ENCODE data around the gene TMPRSS3. TPM values are rescaled to one million over a fixed set of nuclear protein-coding genes. Genes with fewer than 3 reads are reported as not detected.

TMPRSS3 gene
- total and polyA plus RNA-seq, 2 of the 13 experiments (the other 11 are each of a cell fraction or from before 2014, with no cell fraction given) = 2.8 to 16.9 TPM

DNA sequence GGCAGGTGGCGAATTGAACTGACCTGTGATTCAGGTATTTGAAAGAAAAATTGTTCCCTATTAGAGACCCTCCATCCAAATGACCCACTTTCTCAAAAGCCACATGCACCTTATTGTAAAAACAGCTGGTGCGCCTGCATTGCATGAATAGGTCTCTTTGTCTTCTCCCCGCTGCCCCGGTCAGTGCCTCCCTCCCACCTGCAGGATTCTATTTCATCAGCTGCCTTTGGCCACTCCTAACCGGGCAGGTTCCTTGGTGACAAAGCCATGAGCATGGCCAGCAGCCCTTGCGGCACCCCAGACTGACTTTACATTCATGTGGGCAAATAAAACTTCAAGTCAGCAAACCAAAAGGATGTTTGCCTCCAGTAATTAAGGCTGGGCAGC lies 6.4 kb downstream of the TMPRSS3 start (continued):
- TF ChIP-seq ZNF101 (CRISPR knock-in tag; IDR thresholded peaks at IDR 0.05; ENCODE audit: borderline replicate concordance, low read depth) = no peak
- peak; percentile 87 for TF ChIP-seq CEBPG (CRISPR knock-in tag; IDR thresholded peaks at IDR 0.05)
- TF ChIP-seq ZNF792 (CRISPR knock-in tag; IDR thresholded peaks at IDR 0.05) = no peak
- peak; percentile 58 for TF ChIP-seq HDAC1 (CRISPR knock-in tag; IDR thresholded peaks at IDR 0.05)
- TF ChIP-seq, protein P1, sequence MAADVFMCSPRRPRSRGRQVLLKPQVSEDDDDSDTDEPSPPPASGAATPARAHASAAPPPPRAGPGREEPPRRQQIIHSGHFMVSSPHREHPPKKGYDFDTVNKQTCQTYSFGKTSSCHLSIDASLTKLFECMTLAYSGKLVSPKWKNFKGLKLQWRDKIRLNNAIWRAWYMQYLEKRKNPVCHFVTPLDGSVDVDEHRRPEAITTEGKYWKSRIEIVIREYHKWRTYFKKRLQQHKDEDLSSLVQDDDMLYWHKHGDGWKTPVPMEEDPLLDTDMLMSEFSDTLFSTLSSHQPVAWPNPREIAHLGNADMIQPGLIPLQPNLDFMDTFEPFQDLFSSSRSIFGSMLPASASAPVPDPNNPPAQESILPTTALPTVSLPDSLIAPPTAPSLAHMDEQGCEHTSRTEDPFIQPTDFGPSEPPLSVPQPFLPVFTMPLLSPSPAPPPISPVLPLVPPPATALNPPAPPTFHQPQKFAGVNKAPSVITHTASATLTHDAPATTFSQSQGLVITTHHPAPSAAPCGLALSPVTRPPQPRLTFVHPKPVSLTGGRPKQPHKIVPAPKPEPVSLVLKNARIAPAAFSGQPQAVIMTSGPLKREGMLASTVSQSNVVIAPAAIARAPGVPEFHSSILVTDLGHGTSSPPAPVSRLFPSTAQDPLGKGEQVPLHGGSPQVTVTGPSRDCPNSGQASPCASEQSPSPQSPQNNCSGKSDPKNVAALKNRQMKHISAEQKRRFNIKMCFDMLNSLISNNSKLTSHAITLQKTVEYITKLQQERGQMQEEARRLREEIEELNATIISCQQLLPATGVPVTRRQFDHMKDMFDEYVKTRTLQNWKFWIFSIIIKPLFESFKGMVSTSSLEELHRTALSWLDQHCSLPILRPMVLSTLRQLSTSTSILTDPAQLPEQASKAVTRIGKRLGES (CRISPR knock-in tag; IDR thresholded peaks at IDR 0.05; ENCODE audit: borderline replicate concordance) = no peak
- TF ChIP-seq, protein P2, sequence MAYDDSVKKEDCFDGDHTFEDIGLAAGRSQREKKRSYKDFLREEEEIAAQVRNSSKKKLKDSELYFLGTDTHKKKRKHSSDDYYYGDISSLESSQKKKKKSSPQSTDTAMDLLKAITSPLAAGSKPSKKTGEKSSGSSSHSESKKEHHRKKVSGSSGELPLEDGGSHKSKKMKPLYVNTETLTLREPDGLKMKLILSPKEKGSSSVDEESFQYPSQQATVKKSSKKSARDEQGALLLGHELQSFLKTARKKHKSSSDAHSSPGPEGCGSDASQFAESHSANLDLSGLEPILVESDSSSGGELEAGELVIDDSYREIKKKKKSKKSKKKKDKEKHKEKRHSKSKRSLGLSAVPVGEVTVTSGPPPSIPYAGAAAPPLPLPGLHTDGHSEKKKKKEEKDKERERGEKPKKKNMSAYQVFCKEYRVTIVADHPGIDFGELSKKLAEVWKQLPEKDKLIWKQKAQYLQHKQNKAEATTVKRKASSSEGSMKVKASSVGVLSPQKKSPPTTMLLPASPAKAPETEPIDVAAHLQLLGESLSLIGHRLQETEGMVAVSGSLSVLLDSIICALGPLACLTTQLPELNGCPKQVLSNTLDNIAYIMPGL (CRISPR knock-in tag; IDR thresholded peaks at IDR 0.05; ENCODE audit: borderline replicate concordance in 1 of 2, low read depth in 1 of 2) = no peak
- no peak for TF ChIP-seq TARDBP (CRISPR knock-in tag; IDR thresholded peaks at IDR 0.05)
- no peak for TF ChIP-seq ZBTB21 (CRISPR knock-in tag; IDR thresholded peaks at IDR 0.05)
- TF ChIP-seq PHF20 (CRISPR knock-in tag; IDR thresholded peaks at IDR 0.05) = no peak
- TF ChIP-seq HMGA1 (CRISPR knock-in tag; conservative IDR thresholded peaks at IDR 0.05) = no peak
- TF ChIP-seq, protein P3, sequence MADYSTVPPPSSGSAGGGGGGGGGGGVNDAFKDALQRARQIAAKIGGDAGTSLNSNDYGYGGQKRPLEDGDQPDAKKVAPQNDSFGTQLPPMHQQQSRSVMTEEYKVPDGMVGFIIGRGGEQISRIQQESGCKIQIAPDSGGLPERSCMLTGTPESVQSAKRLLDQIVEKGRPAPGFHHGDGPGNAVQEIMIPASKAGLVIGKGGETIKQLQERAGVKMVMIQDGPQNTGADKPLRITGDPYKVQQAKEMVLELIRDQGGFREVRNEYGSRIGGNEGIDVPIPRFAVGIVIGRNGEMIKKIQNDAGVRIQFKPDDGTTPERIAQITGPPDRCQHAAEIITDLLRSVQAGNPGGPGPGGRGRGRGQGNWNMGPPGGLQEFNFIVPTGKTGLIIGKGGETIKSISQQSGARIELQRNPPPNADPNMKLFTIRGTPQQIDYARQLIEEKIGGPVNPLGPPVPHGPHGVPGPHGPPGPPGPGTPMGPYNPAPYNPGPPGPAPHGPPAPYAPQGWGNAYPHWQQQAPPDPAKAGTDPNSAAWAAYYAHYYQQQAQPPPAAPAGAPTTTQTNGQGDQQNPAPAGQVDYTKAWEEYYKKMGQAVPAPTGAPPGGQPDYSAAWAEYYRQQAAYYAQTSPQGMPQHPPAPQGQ (CRISPR knock-in tag; IDR thresholded peaks at IDR 0.05; ENCODE audit: borderline replicate concordance) = no peak
- TF ChIP-seq, protein P4, sequence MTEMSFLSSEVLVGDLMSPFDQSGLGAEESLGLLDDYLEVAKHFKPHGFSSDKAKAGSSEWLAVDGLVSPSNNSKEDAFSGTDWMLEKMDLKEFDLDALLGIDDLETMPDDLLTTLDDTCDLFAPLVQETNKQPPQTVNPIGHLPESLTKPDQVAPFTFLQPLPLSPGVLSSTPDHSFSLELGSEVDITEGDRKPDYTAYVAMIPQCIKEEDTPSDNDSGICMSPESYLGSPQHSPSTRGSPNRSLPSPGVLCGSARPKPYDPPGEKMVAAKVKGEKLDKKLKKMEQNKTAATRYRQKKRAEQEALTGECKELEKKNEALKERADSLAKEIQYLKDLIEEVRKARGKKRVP (CRISPR knock-in tag; IDR thresholded peaks at IDR 0.05) = peak in 1 of 2 experiments; percentile 98; a peak in 2 of 4 replicates
- TF ChIP-seq, protein P5, sequence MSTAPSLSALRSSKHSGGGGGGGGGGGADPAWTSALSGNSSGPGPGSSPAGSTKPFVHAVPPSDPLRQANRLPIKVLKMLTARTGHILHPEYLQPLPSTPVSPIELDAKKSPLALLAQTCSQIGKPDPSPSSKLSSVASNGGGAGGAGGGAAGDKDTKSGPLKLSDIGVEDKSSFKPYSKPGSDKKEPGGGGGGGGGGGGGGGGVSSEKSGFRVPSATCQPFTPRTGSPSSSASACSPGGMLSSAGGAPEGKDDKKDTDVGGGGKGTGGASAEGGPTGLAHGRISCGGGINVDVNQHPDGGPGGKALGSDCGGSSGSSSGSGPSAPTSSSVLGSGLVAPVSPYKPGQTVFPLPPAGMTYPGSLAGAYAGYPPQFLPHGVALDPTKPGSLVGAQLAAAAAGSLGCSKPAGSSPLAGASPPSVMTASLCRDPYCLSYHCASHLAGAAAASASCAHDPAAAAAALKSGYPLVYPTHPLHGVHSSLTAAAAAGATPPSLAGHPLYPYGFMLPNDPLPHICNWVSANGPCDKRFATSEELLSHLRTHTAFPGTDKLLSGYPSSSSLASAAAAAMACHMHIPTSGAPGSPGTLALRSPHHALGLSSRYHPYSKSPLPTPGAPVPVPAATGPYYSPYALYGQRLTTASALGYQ (CRISPR knock-in tag; IDR thresholded peaks at IDR 0.05) = no peak
- peak; percentile 59; the same call in 1 of the 2 replicates for TF ChIP-seq FOSL2 (CRISPR knock-in tag; IDR thresholded peaks at IDR 0.05)
- TF ChIP-seq, protein P6, sequence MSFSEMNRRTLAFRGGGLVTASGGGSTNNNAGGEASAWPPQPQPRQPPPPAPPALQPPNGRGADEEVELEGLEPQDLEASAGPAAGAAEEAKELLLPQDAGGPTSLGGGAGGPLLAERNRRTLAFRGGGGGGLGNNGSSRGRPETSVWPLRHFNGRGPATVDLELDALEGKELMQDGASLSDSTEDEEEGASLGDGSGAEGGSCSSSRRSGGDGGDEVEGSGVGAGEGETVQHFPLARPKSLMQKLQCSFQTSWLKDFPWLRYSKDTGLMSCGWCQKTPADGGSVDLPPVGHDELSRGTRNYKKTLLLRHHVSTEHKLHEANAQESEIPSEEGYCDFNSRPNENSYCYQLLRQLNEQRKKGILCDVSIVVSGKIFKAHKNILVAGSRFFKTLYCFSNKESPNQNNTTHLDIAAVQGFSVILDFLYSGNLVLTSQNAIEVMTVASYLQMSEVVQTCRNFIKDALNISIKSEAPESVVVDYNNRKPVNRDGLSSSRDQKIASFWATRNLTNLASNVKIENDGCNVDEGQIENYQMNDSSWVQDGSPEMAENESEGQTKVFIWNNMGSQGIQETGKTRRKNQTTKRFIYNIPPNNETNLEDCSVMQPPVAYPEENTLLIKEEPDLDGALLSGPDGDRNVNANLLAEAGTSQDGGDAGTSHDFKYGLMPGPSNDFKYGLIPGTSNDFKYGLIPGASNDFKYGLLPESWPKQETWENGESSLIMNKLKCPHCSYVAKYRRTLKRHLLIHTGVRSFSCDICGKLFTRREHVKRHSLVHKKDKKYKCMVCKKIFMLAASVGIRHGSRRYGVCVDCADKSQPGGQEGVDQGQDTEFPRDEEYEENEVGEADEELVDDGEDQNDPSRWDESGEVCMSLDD (CRISPR knock-in tag; IDR thresholded peaks at IDR 0.05; ENCODE audit: borderline replicate concordance) = no peak
- TF ChIP-seq CHD4 (IDR thresholded peaks at IDR 0.05; ENCODE audit: borderline replicate concordance, low read length) = no peak
- 0 out of 2 replicates have a peak, but pooled peaks have one; percentile 24 for TF ChIP-seq HMG20B (CRISPR knock-in tag; conservative IDR thresholded peaks at IDR 0.05)

All from HepG2 (cell line).